H1 (cell line): ENCODE results near the gene RETREG1. TPM values are rescaled to one million over a fixed set of nuclear protein-coding genes. Genes with fewer than 3 reads are reported as not detected.

Experiments
- CTCF ChIA-PET: fragments of 300-600 bp; sonication (Branson Sonifier 250); formaldehyde crosslinking; loops from one replicate; lab custom pipeline; 2021; ENCODE audit not compliant: partially characterized antibody; lab: Charles Lee
- POLR2A ChIA-PET: fragments of 300-600 bp; sonication (Branson Sonifier 250); formaldehyde crosslinking; loops from one replicate; lab custom pipeline; 2021; ENCODE audit warnings: inconsistent platforms; ENCODE audit not compliant: partially characterized antibody; lab: Charles Lee
- DNase-seq, 2 experiments: peaks; one replicate each; pipeline versions ENCODE4 v3.0.0 to v3.0.0-alpha.2; 2010 to 2022; ENCODE audit warnings: low spot score in 2 of 2, low read depth in 1 of 2, mixed read lengths in 1 of 2
- FAIRE-seq: peaks from 2 replicates; lab custom pipeline; 2011; peaks lifted over from hg19 to GRCh38; lab: Jason Lieb, UNC
- H2AFZ ChIP-seq: 2 replicates; pipeline ENCODE4 v1.8.1; 2012; ENCODE audit warnings: low read length, inconsistent platforms
- H2AK5ac ChIP-seq: 2 replicates; pipeline ENCODE4 v1.6.1; 2013; ENCODE audit warnings: low read depth, low read length
- H2BK120ac ChIP-seq: replicated peaks from 2 replicates; pipeline ENCODE3; 2013; ENCODE audit warnings: low read depth, low read length, inconsistent platforms
- H2BK12ac ChIP-seq: 2 replicates; pipeline ENCODE4 v1.6.1; 2013; ENCODE audit warnings: low read depth, low read length
- H2BK15ac ChIP-seq: 2 replicates; pipeline ENCODE4 v1.6.1; 2013; ENCODE audit warnings: low read length
- H2BK20ac ChIP-seq: 2 replicates; pipeline ENCODE4 v1.6.1; 2013; ENCODE audit warnings: low read length
- H2BK5ac ChIP-seq: 2 replicates; pipeline ENCODE4 v1.6.1; 2013; ENCODE audit warnings: low read depth, low read length
- H3K14ac ChIP-seq: 2 replicates; pipeline ENCODE4 v1.6.1; 2013; ENCODE audit warnings: inconsistent platforms; ENCODE audit not compliant: insufficient read length
- H3K18ac ChIP-seq: 2 replicates; pipeline ENCODE4 v1.6.1; 2013; ENCODE audit warnings: low read length; ENCODE audit errors: extremely low read depth
- H3K23ac ChIP-seq: 2 replicates; pipeline ENCODE4 v1.6.1; 2013; ENCODE audit warnings: inconsistent platforms; ENCODE audit not compliant: insufficient read length
- H3K23me2 ChIP-seq: 2 replicates; pipeline ENCODE4 v1.6.1; 2013; ENCODE audit warnings: low read depth, low read length
- H3K27ac ChIP-seq: 2 replicates; pipeline ENCODE4 v1.6.1; 2011; ENCODE audit warnings: low read depth, low read length, inconsistent platforms
- H3K27me3 ChIP-seq, 4 experiments: replicated peaks in 1 of 4; 1 replicate in 1 of 4; 2 replicates in 3 of 4; pipeline versions ENCODE4 v1.6.1 to v1.8.1; 2011 to 2013; ENCODE audit warnings: low read length in 3 of 4, mild to moderate bottlenecking in 3 of 4, inconsistent platforms in 2 of 4, mixed read lengths in 2 of 4, moderate library complexity in 1 of 4; ENCODE audit not compliant: control insufficient read depth in 3 of 4, insufficient read depth in 3 of 4; ENCODE audit errors: extremely low read depth in 1 of 4
- H3K36me3 ChIP-seq, 4 experiments: 2 replicates each; pipeline versions ENCODE4 v1.6.1 to v1.8.1; 2011 to 2013; ENCODE audit warnings: mild to moderate bottlenecking in 4 of 4, low read length in 3 of 4, moderate library complexity in 2 of 4, control low read depth in 1 of 4, inconsistent platforms in 1 of 4; ENCODE audit not compliant: insufficient read depth in 4 of 4, control insufficient read depth in 2 of 4
- H3K4ac ChIP-seq: replicated peaks from 2 replicates; pipeline ENCODE3; 2013; ENCODE audit warnings: low read length, low read depth, mixed read lengths, inconsistent platforms; ENCODE audit not compliant: insufficient read length
- H3K4me1 ChIP-seq, 4 experiments: replicated peaks in 1 of 4; 1 replicate in 1 of 4; 2 replicates in 3 of 4; pipeline versions ENCODE4 v1.6.1 to v1.8.1; 2011 to 2013; ENCODE audit warnings: low read length in 3 of 4, inconsistent platforms in 2 of 4, mixed read lengths in 1 of 4; ENCODE audit not compliant: insufficient read depth in 4 of 4, control insufficient read depth in 3 of 4
- H3K4me2 ChIP-seq, 2 experiments: 2 replicates each; pipeline versions ENCODE4 v1.6.1 to v1.8.1; 2011 to 2013; ENCODE audit warnings: low read depth in 2 of 2, low read length in 2 of 2, control low read depth in 1 of 2, inconsistent platforms in 1 of 2, mild to moderate bottlenecking in 1 of 2; ENCODE audit not compliant: insufficient read depth in 1 of 2
- H3K4me3 ChIP-seq, 4 experiments: fragments of 200-600, 300-600 bp in 1 of 4; sonication (generic), shearing (Covaris generic), sonication (Bioruptor Twin) in 1 of 4; 2 replicates each; pipeline versions ENCODE4 v1.5.1 to v1.8.1; 2011 to 2016; ENCODE audit warnings: low read length in 4 of 4, low read depth in 3 of 4, control low read depth in 2 of 4, inconsistent platforms in 2 of 4, mild to moderate bottlenecking in 2 of 4, mixed read lengths in 1 of 4, moderate library complexity in 1 of 4; ENCODE audit not compliant: insufficient read depth in 2 of 4; ENCODE audit errors: extremely low read depth in 1 of 4
- H3K56ac ChIP-seq: replicated peaks from 2 replicates; pipeline ENCODE3; 2013; ENCODE audit warnings: low read depth, mild to moderate bottlenecking, mixed read lengths, low read length, inconsistent platforms; ENCODE audit not compliant: insufficient read length
- H3K79me1 ChIP-seq: 2 replicates; pipeline ENCODE4 v1.6.1; 2013; ENCODE audit warnings: low read depth, low read length, control low read depth
- H3K79me2 ChIP-seq, 2 experiments: 2 replicates each; pipeline versions ENCODE4 v1.6.1 to v1.8.1; 2012 to 2013; ENCODE audit warnings: low read length in 2 of 2, mild to moderate bottlenecking in 2 of 2, inconsistent platforms in 1 of 2; ENCODE audit not compliant: insufficient read depth in 2 of 2, control insufficient read depth in 1 of 2
- H3K9ac ChIP-seq, 4 experiments: replicated peaks in 1 of 4; 1 replicate in 1 of 4; 2 replicates in 3 of 4; pipeline versions ENCODE4 v1.6.1 to v1.8.1; 2011 to 2013; ENCODE audit warnings: low read depth in 3 of 4, low read length in 3 of 4, control low read depth in 2 of 4, mild to moderate bottlenecking in 2 of 4, moderate library complexity in 2 of 4, inconsistent platforms in 1 of 4; ENCODE audit errors: extremely low read depth in 1 of 4
- H3K9me3 ChIP-seq, 2 experiments: 2 replicates each; pipeline versions ENCODE4 v1.6.1 to v1.8.1; 2012 to 2013; ENCODE audit warnings: mild to moderate bottlenecking in 2 of 2, moderate library complexity in 2 of 2, control low read depth in 1 of 2, inconsistent platforms in 1 of 2, low read depth in 1 of 2, low read length in 1 of 2, mixed read lengths in 1 of 2; ENCODE audit not compliant: insufficient read depth in 2 of 2
- H4K20me1 ChIP-seq, 2 experiments: replicated peaks in 1 of 2; 2 replicates each; pipeline versions ENCODE3 to v1.8.1; 2011 to 2013; ENCODE audit warnings: inconsistent platforms in 2 of 2, low read length in 2 of 2, mild to moderate bottlenecking in 1 of 2; ENCODE audit not compliant: insufficient read depth in 2 of 2, control insufficient read depth in 1 of 2
- H4K5ac ChIP-seq: 2 replicates; pipeline ENCODE4 v1.6.1; 2013; ENCODE audit warnings: low read length, low read depth, mixed read lengths, inconsistent platforms; ENCODE audit not compliant: insufficient read length
- H4K8ac ChIP-seq: 2 replicates; pipeline ENCODE4 v1.8.0; 2013; ENCODE audit warnings: mild to moderate bottlenecking, moderate library complexity, low read length, inconsistent platforms; ENCODE audit not compliant: insufficient read depth; ENCODE audit errors: extremely low read depth
- H4K91ac ChIP-seq: replicated peaks from 2 replicates; pipeline ENCODE3; 2013; ENCODE audit warnings: low read length, mixed read lengths, inconsistent platforms; ENCODE audit not compliant: insufficient read length
- BCL11A ChIP-seq, 2 experiments: IDR thresholded peaks; one replicate each; pipeline ENCODE4 v1.6.1; 2011; ENCODE audit warnings: low read depth in 2 of 2, low read length in 2 of 2, mild to moderate bottlenecking in 2 of 2
- EZH2 ChIP-seq: fragments of 200-600 bp; sonication (generic); IDR thresholded peaks from 2 replicates; pipeline ENCODE4 v1.7.1; 2012; ENCODE audit warnings: low read depth, mild to moderate bottlenecking, moderate library complexity, low read length, inconsistent platforms; ENCODE audit not compliant: severe bottlenecking
- GABPA ChIP-seq: IDR thresholded peaks from 2 replicates; pipeline ENCODE4 v1.6.1; 2011; ENCODE audit warnings: mild to moderate bottlenecking, low read length, moderate library complexity, borderline replicate concordance; ENCODE audit not compliant: insufficient read depth
- SAP30 ChIP-seq: fragments of 300-600 bp; sonication (generic); IDR thresholded peaks from 2 replicates; pipeline ENCODE4 v1.7.1; 2012; ENCODE audit warnings: low read length, moderate library complexity, mild to moderate bottlenecking, inconsistent platforms; ENCODE audit not compliant: insufficient read depth, insufficient replicate concordance
- SP1 ChIP-seq: IDR thresholded peaks from 2 replicates; pipeline ENCODE4 v1.6.1; 2011; ENCODE audit warnings: low read depth, low read length
- polyA plus RNA-seq, 7 experiments: library from polyadenylated mRNA; depleted of rRNA in 3 of 7; stranded (reverse) in 5 of 7; unstranded in 2 of 7; fragments of >200 nt in 5 of 7; fragments of 200-250 nt in 2 of 7; gene quantifications; 1 replicate in 5 of 7; 2 replicates in 1 of 7; 4 replicates in 1 of 7; pipeline versions ENCODE4 v1.2.1 to v1.2.3, GENCODE V29; 2011 to 2013; ENCODE audit warnings: missing spikeins in 2 of 7, mixed read lengths in 2 of 7
- total RNA-seq: library from RNA; stranded (reverse); fragmentation: NEBNext Ultra II Directional; extraction: Animal tissue kit (Norgen Biotek cat#: 25700); gene quantifications from 2 replicates; pipeline ENCODE4 v1.2.1, GENCODE V29; 2021
- TF ChIP-seq, protein P1 (sequence below): IDR thresholded peaks from 2 replicates; pipeline ENCODE4 v1.6.1; 2012; ENCODE audit warnings: low read length, inconsistent platforms
- TF ChIP-seq, protein P2 (sequence below): IDR thresholded peaks from 2 replicates; pipeline ENCODE4 v1.6.1; 2012; ENCODE audit warnings: inconsistent platforms

Gene RETREG1
- total and polyA plus RNA-seq, 2 of the 8 experiments (the other 6 are each of a cell fraction or from before 2014, with no cell fraction given) = 0.62 to 1.9 TPM

DNA sequence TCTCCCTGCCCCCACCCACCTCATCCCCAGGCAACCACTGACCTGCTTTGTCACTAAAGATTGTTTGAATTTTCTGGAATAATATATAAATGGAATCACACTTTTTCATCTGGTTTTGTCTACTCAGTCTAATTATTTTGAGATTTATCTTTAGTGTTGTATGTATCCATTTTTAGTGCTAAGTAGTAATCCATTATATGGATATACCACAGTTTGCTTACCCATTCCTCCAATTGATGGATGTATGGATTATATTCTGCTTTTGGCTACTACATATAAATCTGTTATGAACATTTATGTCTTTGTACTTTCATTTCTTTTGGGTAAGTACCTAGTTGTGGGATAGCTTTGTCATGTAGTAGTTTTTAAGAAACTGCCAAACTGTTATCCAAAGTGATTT, 136.7 kb downstream of the RETREG1 start:
- Histone ChIP-seq H3K14ac (no peak overlapping the region), H3K4me2 (no peak overlapping the region), H3K27me3 (no peaks in the 10 kb centered on the region), H4K5ac (no peak overlapping the region), H2BK12ac (no peak overlapping the region), H3K4ac (no peak overlapping the region), H3K36me3 (no peaks in the 10 kb centered on the region), H3K56ac (no peak overlapping the region), H3K4me1 (no peaks in the 10 kb centered on the region), H3K9me3 (no peaks in the 10 kb centered on the region), H3K27ac (no peak overlapping the region), H2AK5ac (no peak overlapping the region), H4K8ac (no peak overlapping the region)
- TF ChIP-seq EZH2 = no peak
- TF ChIP-seq, protein P1, sequence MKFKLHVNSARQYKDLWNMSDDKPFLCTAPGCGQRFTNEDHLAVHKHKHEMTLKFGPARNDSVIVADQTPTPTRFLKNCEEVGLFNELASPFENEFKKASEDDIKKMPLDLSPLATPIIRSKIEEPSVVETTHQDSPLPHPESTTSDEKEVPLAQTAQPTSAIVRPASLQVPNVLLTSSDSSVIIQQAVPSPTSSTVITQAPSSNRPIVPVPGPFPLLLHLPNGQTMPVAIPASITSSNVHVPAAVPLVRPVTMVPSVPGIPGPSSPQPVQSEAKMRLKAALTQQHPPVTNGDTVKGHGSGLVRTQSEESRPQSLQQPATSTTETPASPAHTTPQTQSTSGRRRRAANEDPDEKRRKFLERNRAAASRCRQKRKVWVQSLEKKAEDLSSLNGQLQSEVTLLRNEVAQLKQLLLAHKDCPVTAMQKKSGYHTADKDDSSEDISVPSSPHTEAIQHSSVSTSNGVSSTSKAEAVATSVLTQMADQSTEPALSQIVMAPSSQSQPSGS = no peak
- TF ChIP-seq GABPA = no peak
- TF ChIP-seq SAP30 = no peak
- no peak for TF ChIP-seq BCL11A (IDR thresholded peaks at IDR 0.05; ENCODE audit: low read depth in 2 of 2, low read length in 2 of 2)
- TF ChIP-seq, protein P2, sequence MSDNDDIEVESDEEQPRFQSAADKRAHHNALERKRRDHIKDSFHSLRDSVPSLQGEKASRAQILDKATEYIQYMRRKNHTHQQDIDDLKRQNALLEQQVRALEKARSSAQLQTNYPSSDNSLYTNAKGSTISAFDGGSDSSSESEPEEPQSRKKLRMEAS = no peak
- TF ChIP-seq SP1 = no peak
- TF ChIP-seq, all 59 proteins: peak for 0
- Histone ChIP-seq H2AFZ (no peak overlapping the region), H3K9ac (no peak overlapping the region; a peak in 1 of 7 replicates), H3K18ac (no peak overlapping the region), H2BK120ac (no peak overlapping the region), H2BK20ac (no peak overlapping the region), H4K20me1 (no peaks in the 10 kb centered on the region), H2BK5ac (no peak overlapping the region), H4K91ac (no peak overlapping the region), H3K4me3 (no peak overlapping the region), H2BK15ac (no peak overlapping the region), H3K79me1 (no peaks in the 10 kb centered on the region), H3K23me2 (no peaks in the 10 kb centered on the region), H3K79me2 (no peaks in the 10 kb centered on the region), H3K23ac (no peak overlapping the region)
- no peak for DNase-seq
- FAIRE-seq = no peak
- ChIA-PET POLR2A (no interaction called here), CTCF (interaction anchor here (1.3 to 2.5 kb wide), 2 partner anchors 10 to 24 kb away, joined by 3 to 5 read pairs; no protein-coding TSS in a partner anchor)
